CD4-positive, alpha-beta memory T cell (primary cell): ENCODE data around the gene GMDS. TPM values are rescaled to one million over a fixed set of nuclear protein-coding genes. Genes with fewer than 3 reads are reported as not detected.

ENCODE experiments used
- CTCF ChIA-PET: fragments of 350-600 bp; sonication (Branson Sonifier 250); formaldehyde crosslinking; loops from one replicate; lab custom pipeline; 2021; ENCODE audit warnings: inconsistent platforms; ENCODE audit not compliant: partially characterized antibody; lab: Charles Lee
- POLR2A ChIA-PET: fragments of 350-600 bp; sonication (Branson Sonifier 250); formaldehyde crosslinking; loops from one replicate; lab custom pipeline; 2021; ENCODE audit not compliant: partially characterized antibody; lab: Charles Lee
- DNase-seq, 5 donors: peaks; one replicate each; pipeline versions ENCODE4 v3.0.0 to v3.0.0-alpha.2; 2020 to 2022; ENCODE audit warnings: mixed read lengths in 1 of 5
- H3K27ac ChIP-seq: one replicate; pipeline ENCODE4 v1.7.0; 2013; ENCODE audit warnings: low read depth, low read length
- H3K27me3 ChIP-seq: 2 replicates; pipeline ENCODE4 v1.7.0; 2013; ENCODE audit warnings: mild to moderate bottlenecking, low read length, moderate library complexity; ENCODE audit not compliant: insufficient read depth
- H3K36me3 ChIP-seq: 2 replicates; pipeline ENCODE4 v1.7.0; 2013; ENCODE audit warnings: mild to moderate bottlenecking, low read length, moderate library complexity; ENCODE audit not compliant: insufficient read depth
- H3K4me1 ChIP-seq: 2 replicates; pipeline ENCODE4 v1.7.0; 2013; ENCODE audit warnings: mild to moderate bottlenecking, low read length, moderate library complexity; ENCODE audit not compliant: insufficient read depth
- H3K4me3 ChIP-seq, 2 donors: one replicate each; pipeline ENCODE4 v1.7.0; 2013; ENCODE audit warnings: low read length in 2 of 2, mild to moderate bottlenecking in 1 of 2
- H3K9me3 ChIP-seq, 2 donors: one replicate each; pipeline ENCODE4 v1.7.0; 2013; ENCODE audit warnings: low read length in 2 of 2, control low read depth in 1 of 2; ENCODE audit not compliant: control insufficient read depth in 1 of 2
- H3K27ac Mint-ChIP-seq, 7 donors: one replicate each; pipeline ENCODE4 v1.8.0; 2020 to 2021; ENCODE audit warnings: mixed read lengths in 7 of 7, mild to moderate bottlenecking in 6 of 7, inconsistent platforms in 3 of 7, moderate library complexity in 3 of 7
- H3K27me3 Mint-ChIP-seq, 2 donors: one replicate each; pipeline ENCODE4 v1.8.0; 2020 to 2021; ENCODE audit warnings: mixed read lengths in 2 of 2
- H3K36me3 Mint-ChIP-seq, 2 donors: one replicate each; pipeline ENCODE4 v1.8.0; 2020 to 2021; ENCODE audit warnings: mixed read lengths in 2 of 2, inconsistent platforms in 1 of 2, mild to moderate bottlenecking in 1 of 2
- H3K4me1 Mint-ChIP-seq, 4 donors: one replicate each; pipeline ENCODE4 v1.8.0; 2020 to 2021; ENCODE audit warnings: mixed read lengths in 4 of 4, mild to moderate bottlenecking in 1 of 4
- H3K4me3 Mint-ChIP-seq, 8 donors: one replicate each; pipeline ENCODE4 v1.8.0; 2020 to 2021; ENCODE audit warnings: mixed read lengths in 8 of 8, mild to moderate bottlenecking in 7 of 8, moderate library complexity in 6 of 8, inconsistent platforms in 3 of 8
- H3K9me3 Mint-ChIP-seq, 8 donors: one replicate each; pipeline ENCODE4 v1.8.0; 2020 to 2021; ENCODE audit warnings: mixed read lengths in 8 of 8, mild to moderate bottlenecking in 5 of 8, inconsistent platforms in 3 of 8, moderate library complexity in 1 of 8
- intact Hi-C: fragments of 100-400 bp; cut with micrococcal nuclease; formaldehyde crosslinking; loops from one replicate; pipeline ENCODE4 v1.15.1; 2023
- polyA plus RNA-seq, 2 donors: library from polyadenylated mRNA; unstranded; fragments of 300-500 nt; fragmentation: Illumina TruSeq; gene quantifications; one replicate each; pipeline ENCODE4 v1.2.3, GENCODE V29; 2021
- total RNA-seq, 2 experiments: library from RNA; stranded (reverse); gene quantifications; one replicate each; pipeline ENCODE4 v1.2.3, GENCODE V29; 2021

The GMDS gene
- total and polyA plus RNA-seq, 4 experiments from 2014 or later = 12.1 to 24.0 (median 15.2) TPM

- H3K36me3 Mint-ChIP-seq = peaks cover 63 to 74% of the 10 kb centered on the region in 2 donors
- ChIA-PET CTCF (no interaction called here), POLR2A (no interaction called here)
- H3K27me3 ChIP-seq = no peaks in the 10 kb centered on the region
- H3K27ac ChIP-seq = no peak overlapping the region
- H3K27ac Mint-ChIP-seq = no peak overlapping the region
- H3K27me3 Mint-ChIP-seq = no peaks in the 10 kb centered on the region
- no peak for DNase-seq
- H3K4me3 Mint-ChIP-seq = no peak overlapping the region
- H3K9me3 Mint-ChIP-seq = peaks cover 0 to 4% (median under 1%) of the 10 kb centered on the region in 8 donors
- H3K36me3 ChIP-seq = no peaks in the 10 kb centered on the region
- intact Hi-C loops = no loop called here
- peaks cover 0 to 9% (median 3%) of the 10 kb centered on the region in 4 donors for H3K4me1 Mint-ChIP-seq
- no peaks in the 10 kb centered on the region for H3K9me3 ChIP-seq
- no peaks in the 10 kb centered on the region for H3K4me1 ChIP-seq
- no peak overlapping the region for H3K4me3 ChIP-seq
Observed at GRCh38 chr6:2254747-2255146, 9.3 kb upstream of the GMDS start.

GRCh38 chr6:2249126-2249525, 3.7 kb upstream of the GMDS start:
- Histone ChIP-seq H3K36me3 (no peaks in the 10 kb centered on the region), H3K4me1 (peaks cover 20% of the 10 kb centered on the region), H3K4me3 (no peak overlapping the region), H3K27me3 (no peaks in the 10 kb centered on the region), H3K27ac (no peak overlapping the region), H3K9me3 (no peaks in the 10 kb centered on the region)
- no peak overlapping the region for H3K27ac Mint-ChIP-seq
- ChIA-PET POLR2A (no interaction called here), CTCF (no interaction called here)
- H3K36me3 Mint-ChIP-seq = peaks cover 39 to 51% of the 10 kb centered on the region in 2 donors
- H3K4me1 Mint-ChIP-seq = peaks cover 21 to 36% (median 30%) of the 10 kb centered on the region in 4 donors
- intact Hi-C loops = no loop called here
- no peaks in the 10 kb centered on the region for H3K9me3 Mint-ChIP-seq
- no peak overlapping the region for H3K4me3 Mint-ChIP-seq
- no peaks in the 10 kb centered on the region for H3K27me3 Mint-ChIP-seq
- DNase-seq = no peak

DNA sequence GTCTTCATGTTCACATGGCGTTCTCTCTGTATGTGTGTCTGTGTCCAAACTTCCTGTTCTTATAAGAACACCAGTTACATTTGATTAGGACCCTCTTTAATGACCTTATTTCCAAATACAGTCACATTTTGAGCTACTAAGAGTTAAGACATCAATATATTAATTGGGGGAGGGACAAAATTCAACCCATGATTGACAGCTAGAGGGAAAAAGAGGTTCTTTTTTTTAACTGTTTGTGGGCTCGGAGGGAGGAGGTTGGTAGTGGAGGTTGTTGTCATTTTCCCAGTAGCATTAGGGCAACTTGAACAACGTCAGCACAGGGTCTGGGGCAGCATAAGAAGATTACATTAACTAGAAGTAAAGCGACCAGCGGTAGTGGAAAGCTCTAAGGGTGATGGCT, 2.3 kb upstream of the GMDS start:
- intact Hi-C loops = no loop called here
- H3K27ac ChIP-seq = no peak overlapping the region
- H3K36me3 ChIP-seq = no peaks in the 10 kb centered on the region
- peaks cover 22% of the 10 kb centered on the region for H3K4me1 ChIP-seq
- H3K9me3 ChIP-seq = no peaks in the 10 kb centered on the region
- Mint-ChIP-seq H3K4me1 (peaks cover 28 to 45% (median 34%) of the 10 kb centered on the region in 4 donors), H3K27me3 (no peaks in the 10 kb centered on the region), H3K4me3 (peak overlapping the region in 4 of 8 donors; percentile 0 to 71 (median 32)), H3K36me3 (peaks cover 28 to 36% of the 10 kb centered on the region in 2 donors), H3K27ac (peak overlapping the region in 2 of 7 donors; percentile 44 to 94), H3K9me3 (no peaks in the 10 kb centered on the region)
- POLR2A ChIA-PET = no interaction called here
- H3K27me3 ChIP-seq = no peaks in the 10 kb centered on the region
- no peak overlapping the region for H3K4me3 ChIP-seq
- DNase-seq = no peak
- CTCF ChIA-PET = interaction anchor here (0.7 kb wide), 1 partner anchor 12 kb away, joined by 4 read pairs; no protein-coding TSS in a partner anchor

- H3K27me3 Mint-ChIP-seq = no peaks in the 10 kb centered on the region
- H3K4me1 Mint-ChIP-seq = peaks cover 30 to 53% (median 39%) of the 10 kb centered on the region in 4 donors
- DNase-seq = peak in 4 of 5 donors; percentile 10 to 75 (median 40)
- ChIA-PET POLR2A (interaction anchor here (1.0 to 1.2 kb wide), 2 partner anchors 722 to 1775 kb away, joined by 3 to 4 read pairs; a partner anchor contains a TSS), CTCF (interaction anchor here (1.0 kb wide), 1 partner anchor 651 kb away, joined by 3 read pairs; no protein-coding TSS in a partner anchor)
- no peaks in the 10 kb centered on the region for H3K27me3 ChIP-seq
- no peaks in the 10 kb centered on the region for H3K9me3 ChIP-seq
- H3K4me3 Mint-ChIP-seq = peak overlapping the region; percentile 91 to 97 (median 93)
- H3K36me3 ChIP-seq = no peaks in the 10 kb centered on the region
- intact Hi-C loops = no loop called here
- H3K9me3 Mint-ChIP-seq = no peaks in the 10 kb centered on the region
- peaks cover 20 to 31% of the 10 kb centered on the region in 2 donors for H3K36me3 Mint-ChIP-seq
- H3K27ac ChIP-seq = peak overlapping the region; percentile 91
- peak overlapping the region; percentile 94 to 98 (median 96) for H3K27ac Mint-ChIP-seq
- peaks cover 22% of the 10 kb centered on the region for H3K4me1 ChIP-seq
- H3K4me3 ChIP-seq = peak overlapping the region; percentile 82 to 91
Observed at GRCh38 chr6:2245877-2246863, 765 bp upstream of the GMDS start.

- H3K27me3 Mint-ChIP-seq = no peaks in the 10 kb centered on the region
- ChIA-PET CTCF (no interaction called here), POLR2A (no interaction called here)
- H3K27ac Mint-ChIP-seq = peak overlapping the region; percentile 72 to 97 (median 94)
- Histone ChIP-seq H3K36me3 (no peaks in the 10 kb centered on the region), H3K9me3 (no peaks in the 10 kb centered on the region), H3K27me3 (no peaks in the 10 kb centered on the region), H3K4me1 (peaks cover 22% of the 10 kb centered on the region), H3K27ac (peak overlapping the region; percentile 91), H3K4me3 (peak overlapping the region; percentile 82 to 91)
- intact Hi-C loops = no loop called here
- peaks cover 5 to 21% of the 10 kb centered on the region in 2 donors for H3K36me3 Mint-ChIP-seq
- H3K4me3 Mint-ChIP-seq = peak overlapping the region; percentile 88 to 94 (median 92)
- no peak for DNase-seq
- peaks cover 28 to 53% (median 39%) of the 10 kb centered on the region in 4 donors for H3K4me1 Mint-ChIP-seq
- H3K9me3 Mint-ChIP-seq = no peaks in the 10 kb centered on the region
Observed at GRCh38 chr6:2244261-2245102, 923 bp downstream of the GMDS start.

DNA sequence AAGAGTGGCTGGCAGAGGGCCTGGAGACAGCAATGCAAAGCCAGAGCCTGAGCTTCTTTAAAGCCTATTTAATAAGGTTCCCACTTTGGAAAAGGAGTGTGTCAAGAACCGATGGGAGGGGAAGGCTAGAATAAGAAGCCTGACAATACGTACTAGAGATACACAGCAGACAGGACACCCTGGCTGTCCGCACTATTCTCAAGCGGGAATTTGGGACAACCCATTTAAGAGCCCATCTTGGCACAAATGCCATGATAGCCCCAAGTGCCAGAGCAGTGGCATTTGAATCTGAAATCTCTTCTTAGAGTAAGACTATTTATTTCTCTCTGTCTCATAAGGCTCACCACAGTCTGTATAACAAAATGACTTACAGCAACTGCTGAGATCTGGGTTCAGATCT, 3.1 kb downstream of the GMDS start:
- no peak overlapping the region for H3K27ac ChIP-seq
- H3K4me3 Mint-ChIP-seq = peak overlapping the region in 1 of 8 donors; percentile 39
- H3K4me1 ChIP-seq = peaks cover 22% of the 10 kb centered on the region
- H3K36me3 Mint-ChIP-seq = peaks cover 0 to 13% of the 10 kb centered on the region in 2 donors
- no peaks in the 10 kb centered on the region for H3K36me3 ChIP-seq
- no peak for DNase-seq
- no peaks in the 10 kb centered on the region for H3K9me3 Mint-ChIP-seq
- H3K4me3 ChIP-seq = no peak overlapping the region
- intact Hi-C loops = no loop called here
- no peaks in the 10 kb centered on the region for H3K9me3 ChIP-seq
- H3K4me1 Mint-ChIP-seq = peaks cover 23 to 40% (median 30%) of the 10 kb centered on the region in 4 donors
- H3K27me3 ChIP-seq = no peaks in the 10 kb centered on the region
- H3K27ac Mint-ChIP-seq = peak overlapping the region in 1 of 7 donors; percentile 19
- POLR2A ChIA-PET = no interaction called here
- CTCF ChIA-PET = no interaction called here
- H3K27me3 Mint-ChIP-seq = no peaks in the 10 kb centered on the region
